A549 (cell line): ENCODE data around the gene FXR2. TPM values are rescaled to one million over a fixed set of nuclear protein-coding genes. Genes with fewer than 3 reads are reported as not detected.

Experiments
- ATAC-seq, 2 experiments: fragments of 200-7000 bp in 1 of 2; fragments of >200 bp in 1 of 2; cut with Nextera tagmentation in 1 of 2; cut with Tn5 transposase in 1 of 2; 3 replicates each; pipeline versions ENCODE4 v1.8.0 to v1.9.1; 2018 to 2020; ENCODE audit warnings: mild to moderate bottlenecking in 1 of 2, moderate library complexity in 1 of 2
- CTCF ChIA-PET: fragments of 300-600 bp; sonication (Branson Sonifier 250); formaldehyde crosslinking; extraction: SDS; loops from one replicate; lab custom pipeline; 2021; ENCODE audit warnings: antibody characterized with exemption, inconsistent platforms; lab: Yijun Ruan, JAX
- POLR2A ChIA-PET: fragments of 350-600 bp; formaldehyde crosslinking; extraction: SDS; loops from one replicate; lab custom pipeline; 2021; ENCODE audit warnings: antibody characterized with exemption, inconsistent platforms; lab: Yijun Ruan, JAX
- DNase-seq, 2 experiments: peaks; one replicate each; pipeline versions ENCODE4 v3.0.0 to v3.0.0-alpha.2; 2011 to 2016; ENCODE audit warnings: low read depth in 1 of 2, low spot score in 1 of 2
- FAIRE-seq: peaks from 2 replicates; lab custom pipeline; 2011; peaks lifted over from hg19 to GRCh38; lab: Jason Lieb, UNC
- H3K27ac ChIP-seq, 2 experiments: fragments of >200 bp; sonication (Bioruptor Twin); formaldehyde crosslinking; 3 replicates each; pipeline ENCODE4 v1.5.1; 2016 to 2017
- H3K4me1 ChIP-seq: fragments of >200 bp; sonication (Bioruptor Twin); formaldehyde crosslinking; 3 replicates; pipeline ENCODE4 v1.6.1; 2016
- H3K4me2 ChIP-seq: fragments of >200 bp; sonication (Bioruptor Twin); formaldehyde crosslinking; 3 replicates; pipeline ENCODE4 v1.6.1; 2016
- H3K4me3 ChIP-seq: fragments of >200 bp; sonication (Bioruptor Twin); formaldehyde crosslinking; 3 replicates; pipeline ENCODE4 v1.5.1; 2016
- H3K9me3 ChIP-seq: fragments of >200 bp; sonication (Bioruptor Twin); formaldehyde crosslinking; 3 replicates; pipeline ENCODE4 v1.6.1; 2016
- CHD4 ChIP-seq: fragments of 200-600 bp; sonication (generic); IDR thresholded peaks from 2 replicates; pipeline ENCODE4 v1.6.1; 2016; ENCODE audit warnings: antibody characterized with exemption, mild to moderate bottlenecking, borderline replicate concordance
- CTCF ChIP-seq: fragments of >200 bp; sonication (Bioruptor Twin); formaldehyde crosslinking; IDR thresholded peaks from 3 replicates; pipeline ENCODE4 v1.5.1; 2016
- FOXS1 ChIP-seq: fragments of 250-450 bp; sonication (Bioruptor Pico); IDR thresholded peaks from 2 replicates; pipeline ENCODE4 v1.5.0; 2020; ENCODE audit warnings: mild to moderate bottlenecking, moderate library complexity
- GATA3 ChIP-seq: IDR thresholded peaks from 2 replicates; pipeline ENCODE4 v1.6.1; 2012; ENCODE audit warnings: borderline replicate concordance
- HOXA7 ChIP-seq: fragments of 250-450 bp; sonication (Bioruptor Pico); IDR thresholded peaks from 2 replicates; pipeline ENCODE4 v1.5.0; 2020; ENCODE audit warnings: mild to moderate bottlenecking, moderate library complexity
- JUN ChIP-seq, 2 experiments: fragments of >200 bp; sonication (Bioruptor Twin); formaldehyde crosslinking; IDR thresholded peaks; 2 replicates in 1 of 2; 3 replicates in 1 of 2; pipeline ENCODE4 v1.6.1; 2016 to 2017
- JUNB ChIP-seq: fragments of >200 bp; sonication (Bioruptor Twin); formaldehyde crosslinking; IDR thresholded peaks from 2 replicates; pipeline ENCODE4 v1.6.1; 2016
- MAZ ChIP-seq: fragments of 150-350 bp; IDR thresholded peaks from 2 replicates; pipeline ENCODE4 v1.6.1; 2014; ENCODE audit warnings: antibody characterized with exemption, low read depth, low read length, borderline replicate concordance
- PHF8 ChIP-seq: fragments of 200-600 bp; sonication (generic); IDR thresholded peaks from 2 replicates; pipeline ENCODE4 v1.6.1; 2016; ENCODE audit warnings: low read depth, mild to moderate bottlenecking, antibody characterized with exemption, moderate library complexity, borderline replicate concordance
- POLR2A ChIP-seq: IDR thresholded peaks from 2 replicates; pipeline ENCODE4 v1.6.1; 2012; ENCODE audit warnings: mild to moderate bottlenecking, low read length
- REST ChIP-seq: fragments of 200-600 bp; sonication (generic); IDR thresholded peaks from 2 replicates; pipeline ENCODE4 v1.6.1; 2016; ENCODE audit warnings: antibody characterized with exemption, mild to moderate bottlenecking, moderate library complexity
- RNF2 ChIP-seq: fragments of 200-600 bp; sonication (generic); IDR thresholded peaks from 2 replicates; pipeline ENCODE4 v1.6.1; 2016; ENCODE audit warnings: low read depth, mild to moderate bottlenecking, antibody characterized with exemption, moderate library complexity, borderline replicate concordance
- SMC3 ChIP-seq: fragments of >200 bp; sonication (Bioruptor Twin); formaldehyde crosslinking; IDR thresholded peaks from 3 replicates; pipeline ENCODE4 v1.6.1; 2018; ENCODE audit warnings: inconsistent platforms
- ZFP36 ChIP-seq: fragments of 450-650 bp; IDR thresholded peaks from 2 replicates; pipeline ENCODE4 v1.6.1; 2014; ENCODE audit warnings: borderline replicate concordance; ENCODE audit not compliant: partially characterized antibody
- ZSCAN20 ChIP-seq: fragments of 250-450 bp; sonication (Bioruptor Pico); IDR thresholded peaks from 2 replicates; pipeline ENCODE4 v1.8.0; 2022; ENCODE audit warnings: mild to moderate bottlenecking, moderate library complexity
- WGBS: methylation state at CpG from one replicate; pipeline ENCODE4 v1.1.6; 2017; ENCODE audit errors: missing lambda C conversion rate; 5-methylcytosine and 5-hydroxymethylcytosine counted together
- polyA plus RNA-seq, 4 experiments: library from polyadenylated mRNA; depleted of rRNA in 3 of 4; stranded (reverse); fragments of >200 nt; fragmentation: RNase III in 1 of 4; extraction: RNeasy Plus Mini Kit Qiagen cat#74134 plus additional on column Dnase treatment in 1 of 4; gene quantifications; 2 replicates in 3 of 4; 3 replicates in 1 of 4; pipeline ENCODE4 v1.2.3, GENCODE V29; 2011 to 2017
- TF ChIP-seq, protein P1 (sequence below): fragments of 250-450 bp; sonication (Bioruptor Pico); IDR thresholded peaks from 2 replicates; pipeline ENCODE4 v1.5.0; 2021; ENCODE audit warnings: mild to moderate bottlenecking, moderate library complexity, borderline replicate concordance
- TF ChIP-seq, protein P2 (sequence below): fragments of >200 bp; sonication (Bioruptor Twin); formaldehyde crosslinking; IDR thresholded peaks from 3 replicates; pipeline ENCODE4 v1.6.1; 2016

Gene FXR2
- polyA plus RNA-seq, 2 of the 4 experiments (the other 2 are of a cell fraction) = 40.7 to 45.2 TPM

- TF ChIP-seq, protein P1, sequence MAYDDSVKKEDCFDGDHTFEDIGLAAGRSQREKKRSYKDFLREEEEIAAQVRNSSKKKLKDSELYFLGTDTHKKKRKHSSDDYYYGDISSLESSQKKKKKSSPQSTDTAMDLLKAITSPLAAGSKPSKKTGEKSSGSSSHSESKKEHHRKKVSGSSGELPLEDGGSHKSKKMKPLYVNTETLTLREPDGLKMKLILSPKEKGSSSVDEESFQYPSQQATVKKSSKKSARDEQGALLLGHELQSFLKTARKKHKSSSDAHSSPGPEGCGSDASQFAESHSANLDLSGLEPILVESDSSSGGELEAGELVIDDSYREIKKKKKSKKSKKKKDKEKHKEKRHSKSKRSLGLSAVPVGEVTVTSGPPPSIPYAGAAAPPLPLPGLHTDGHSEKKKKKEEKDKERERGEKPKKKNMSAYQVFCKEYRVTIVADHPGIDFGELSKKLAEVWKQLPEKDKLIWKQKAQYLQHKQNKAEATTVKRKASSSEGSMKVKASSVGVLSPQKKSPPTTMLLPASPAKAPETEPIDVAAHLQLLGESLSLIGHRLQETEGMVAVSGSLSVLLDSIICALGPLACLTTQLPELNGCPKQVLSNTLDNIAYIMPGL (CRISPR knock-in tag) = no peak
- no peak for TF ChIP-seq JUNB
- TF ChIP-seq ZFP36 = no peak
Observed at GRCh38 chr17:7550344-7550743, 64.4 kb downstream of the FXR2 start (continued).

DNA sequence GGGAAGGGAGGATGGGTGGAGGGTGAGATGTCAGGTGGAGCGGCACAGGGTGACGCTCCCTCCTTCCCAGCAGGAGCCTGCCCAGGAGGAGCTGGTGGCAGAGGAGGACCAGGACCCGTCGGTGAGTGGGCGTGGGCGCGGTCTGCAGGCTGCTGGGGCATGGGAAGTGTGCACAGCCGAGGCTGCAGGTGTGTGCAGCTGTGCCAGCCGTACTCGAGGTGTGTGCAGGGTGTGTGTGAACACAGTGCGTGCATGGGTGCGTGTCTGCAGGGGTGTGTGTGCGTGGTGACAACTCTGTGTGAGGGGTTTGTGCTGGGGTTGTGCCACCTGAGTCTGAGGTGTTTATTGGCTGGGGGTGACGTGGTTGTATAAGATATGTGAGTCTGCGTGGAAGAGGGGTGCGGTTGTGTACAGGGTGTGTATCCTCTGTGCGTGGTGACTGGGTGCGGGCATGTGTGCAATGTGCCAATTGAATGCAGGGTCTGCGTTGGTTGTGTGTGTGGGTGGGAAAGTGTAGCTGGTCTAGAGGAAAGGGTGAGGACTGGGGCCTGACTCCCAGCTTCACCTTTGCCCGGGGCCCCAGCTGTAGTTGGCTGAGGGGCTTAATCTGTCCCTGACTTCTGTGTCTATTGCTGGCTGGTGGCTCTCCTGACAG lies 65.2 kb downstream of the FXR2 start:
- POLR2A ChIA-PET = interaction anchor here (1.4 kb wide), 1 partner anchor 65 kb away, joined by 3 read pairs; no protein-coding TSS in a partner anchor
- H3K27ac ChIP-seq = peak overlapping the region; percentile 81 to 90
- no peak for TF ChIP-seq CHD4
- TF ChIP-seq, all 56 proteins: peak for 0
- CTCF ChIA-PET = interaction anchor here (0.6 to 16.8 kb wide), 16 partner anchors 9 to 196 kb away, joined by 3 to 190 read pairs (median 4); partner anchors contain the start of genes SENP3 and TNFSF13
- H3K4me2 ChIP-seq = peak overlapping the region; percentile 84
- 79% methylated on average over 20 of the region's 20 CpGs for WGBS
- FAIRE-seq (no peak), ATAC-seq (peak; percentile 70 to 79), DNase-seq (peak in 1 of 2 experiments; percentile 19)
- H3K4me1 ChIP-seq = peaks cover 17% of the 10 kb centered on the region
- peak overlapping the region; percentile 63 for H3K4me3 ChIP-seq
- no peaks in the 10 kb centered on the region for H3K9me3 ChIP-seq

GRCh38 chr17:7548585-7549400 lies 65.9 kb downstream of the FXR2 start, which contains the start of gene TNFSF12:
TSS of gene TNFSF12 (plus strand) at chr17:7549058. CDS start at chr17:7549154, 96 bp downstream.
- CTCF ChIA-PET = interaction anchor here (0.6 to 16.8 kb wide), 16 partner anchors 8 to 195 kb away, joined by 3 to 190 read pairs (median 4); partner anchors contain the start of genes SENP3, TMEM95 and TNFSF13
- peak in 1 of 2 experiments; percentile 42 for DNase-seq
- ATAC-seq = peak; percentile 89

More at GRCh38 chr17:7548585-7549400, 65.9 kb downstream of the FXR2 start, which contains the start of gene TNFSF12:
- Histone ChIP-seq H3K27ac (peak within 1 kb of the TSS; percentile 81 to 90), H3K4me2 (peak within 1 kb of the TSS; percentile 84), H3K4me3 (peak within 1 kb of the TSS; percentile 63), H3K4me1 (peaks cover 17% of the 10 kb centered on the region), H3K9me3 (no peaks in the 10 kb centered on the region)
- WGBS = 10% methylated on average over 17 of the region's 65 CpGs
- no peak for FAIRE-seq
- POLR2A ChIA-PET = interaction anchor here (0.6 to 1.7 kb wide), 3 partner anchors 11 to 64 kb away, joined by 3 to 9 read pairs (median 5); partner anchors contain the start of gene MPDU1
- TF ChIP-seq PHF8 (peak; percentile 68), MAZ (no peak), GATA3 (peak; percentile 10; the same call in 1 of the 2 replicates), RNF2 (0 out of 2 replicates have a peak, but pooled peaks have one; percentile 34), REST (no peak), POLR2A (peak; percentile 82), ZSCAN20 (CRISPR knock-in tag) (no peak), JUN (IDR thresholded peaks at IDR 0.05) (peak; percentile 28 to 55; a peak in 2 of 5 replicates), SMC3 (peak; percentile 33; the same call in 1 of the 3 replicates), CTCF (peak; percentile 19; the same call in 1 of the 3 replicates), FOXS1 (CRISPR knock-in tag) (no peak), HOXA7 (CRISPR knock-in tag) (no peak)
- TF ChIP-seq, protein P2, sequence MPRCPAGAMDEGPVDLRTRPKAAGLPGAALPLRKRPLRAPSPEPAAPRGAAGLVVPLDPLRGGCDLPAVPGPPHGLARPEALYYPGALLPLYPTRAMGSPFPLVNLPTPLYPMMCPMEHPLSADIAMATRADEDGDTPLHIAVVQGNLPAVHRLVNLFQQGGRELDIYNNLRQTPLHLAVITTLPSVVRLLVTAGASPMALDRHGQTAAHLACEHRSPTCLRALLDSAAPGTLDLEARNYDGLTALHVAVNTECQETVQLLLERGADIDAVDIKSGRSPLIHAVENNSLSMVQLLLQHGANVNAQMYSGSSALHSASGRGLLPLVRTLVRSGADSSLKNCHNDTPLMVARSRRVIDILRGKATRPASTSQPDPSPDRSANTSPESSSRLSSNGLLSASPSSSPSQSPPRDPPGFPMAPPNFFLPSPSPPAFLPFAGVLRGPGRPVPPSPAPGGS = peak; percentile 78; the same call in 2 of the 3 replicates
